Measurements from ENCODE around the gene RIPOR3.

- TF ChIP-seq CTCF (conservative IDR thresholded peaks at IDR 0.05; ENCODE audit: low read length) (no peak), EZH2phosphoT487 (IDR thresholded peaks at IDR 0.05; ENCODE audit: borderline replicate concordance, low read depth, low read length) (no peak)
These were observed 8.3 kb upstream of the RIPOR3 start for GRCh38 chr20:50699688-50700087.

Data from OCI-LY7 (cell line).